Measurements from ENCODE around the gene GSDMA. TPM values are rescaled to one million over a fixed set of nuclear protein-coding genes. Genes with fewer than 3 reads are reported as not detected.

Gene GSDMA
- total and polyA plus RNA-seq, 9 of the 15 experiments (the other 6 are each of a cell fraction or from before 2014, with no cell fraction given), result 0.04 to 0.13 (median 0.07) TPM; not detected in 2

DNA sequence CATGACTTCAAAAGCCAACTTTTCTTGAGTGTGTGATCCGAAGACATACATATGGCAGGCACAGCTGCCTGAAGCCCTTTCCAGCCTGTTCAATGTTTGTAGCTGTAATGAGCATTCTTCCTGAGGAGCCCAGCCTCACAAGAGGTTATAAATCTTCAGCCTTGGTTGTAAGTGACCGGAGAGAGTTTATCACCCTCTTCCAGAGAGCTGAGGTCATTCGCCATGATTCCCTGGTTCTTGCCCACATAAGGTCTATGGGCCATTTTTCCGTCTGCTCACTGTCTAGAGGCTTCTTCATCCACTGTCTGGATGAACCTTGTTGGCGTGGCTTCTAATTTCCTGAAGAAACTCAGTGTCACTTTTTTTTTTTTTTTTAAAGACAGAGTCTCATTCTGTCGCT, 42.7 kb downstream of the GSDMA start (continued):
- peak; percentile 59 for TF ChIP-seq NCOR1 (IDR thresholded peaks at IDR 0.05)
- TF ChIP-seq FOXP1 (CRISPR knock-in tag; IDR thresholded peaks at IDR 0.05), result no peak
- TF ChIP-seq TBL1XR1 (IDR thresholded peaks at IDR 0.05; ENCODE audit: low read length in 2 of 2), result 0 out of 4 replicates have a peak, but pooled peaks of 1 of the 2 experiments have one; percentile 24
- TF ChIP-seq RBM25 (IDR thresholded peaks at IDR 0.05; ENCODE audit: low read depth, low read length, severe bottlenecking), result no peak
- peak; percentile 24; the same call in 1 of the 2 replicates for TF ChIP-seq STAT5A (IDR thresholded peaks at IDR 0.05; ENCODE audit: borderline replicate concordance, low read length)
- 0 out of 2 replicates have a peak, but pooled peaks have one; percentile 17 for TF ChIP-seq CXXC5 (CRISPR knock-in tag; IDR thresholded peaks at IDR 0.05)
- TF ChIP-seq MEF2A (IDR thresholded peaks at IDR 0.05; ENCODE audit: control insufficient read depth, low read depth, low read length), result no peak
- TF ChIP-seq ZNF324 (CRISPR knock-in tag; IDR thresholded peaks at IDR 0.05), result no peak
- no peak for TF ChIP-seq KAT8 (IDR thresholded peaks at IDR 0.05; ENCODE audit: low read depth)
- TF ChIP-seq SP2 (IDR thresholded peaks at IDR 0.05; ENCODE audit: extremely low read depth, low read depth, low read length, poor library complexity, severe bottlenecking), result no peak
- no peak for TF ChIP-seq SIN3B (IDR thresholded peaks at IDR 0.05; ENCODE audit: low read depth)
- peak; percentile 70 for TF ChIP-seq TAL1 (IDR thresholded peaks at IDR 0.05)
- peak; percentile 71 for TF ChIP-seq SMAD4 (CRISPR knock-in tag; conservative IDR thresholded peaks at IDR 0.05)
- TF ChIP-seq SRF (CRISPR knock-in tag; IDR thresholded peaks at IDR 0.05), result peak in 1 of 2 experiments; percentile 88; a peak in 2 of 4 replicates
- peak; percentile 61; the same call in 1 of the 2 replicates for TF ChIP-seq ATF3 (IDR thresholded peaks at IDR 0.05)
- peak; percentile 52; the same call in 1 of the 2 replicates for TF ChIP-seq ATF3 (CRISPR knock-in tag; conservative IDR thresholded peaks at IDR 0.05)
- TF ChIP-seq JUND (IDR thresholded peaks at IDR 0.05; ENCODE audit: borderline replicate concordance, low read depth, low read length), result peak; percentile 83
- peak; percentile 78; the same call in 1 of the 3 replicates for TF ChIP-seq JUND (tag; IDR thresholded peaks at IDR 0.05; ENCODE audit: borderline replicate concordance, low read depth, low read length)
- TF ChIP-seq TEAD1 (CRISPR knock-in tag; IDR thresholded peaks at IDR 0.05), result no peak
- 0 out of 4 replicates have a peak, but pooled peaks of 1 of the 2 experiments have one; percentile 40 for TF ChIP-seq ARNT (IDR thresholded peaks at IDR 0.05)
- no peak for TF ChIP-seq ARID3B (CRISPR knock-in tag; IDR thresholded peaks at IDR 0.05; ENCODE audit: borderline replicate concordance)
- TF ChIP-seq STAG1 (CRISPR knock-in tag; IDR thresholded peaks at IDR 0.05; ENCODE audit: borderline replicate concordance), result no peak
- no peak for TF ChIP-seq TCF7L2 (IDR thresholded peaks at IDR 0.05; ENCODE audit: low read depth, low read length)
- TF ChIP-seq EHMT2 (IDR thresholded peaks at IDR 0.05), result peak; percentile 75; the same call in 1 of the 2 replicates
- TF ChIP-seq DDX20 (tag; IDR thresholded peaks at IDR 0.05; ENCODE audit: low read depth), result no peak
- TF ChIP-seq SREBF2 (CRISPR knock-in tag; IDR thresholded peaks at IDR 0.05), result no peak
- peak; percentile 82 for TF ChIP-seq DPF2 (IDR thresholded peaks at IDR 0.05)
- TF ChIP-seq PHF8 (IDR thresholded peaks at IDR 0.05; ENCODE audit: borderline replicate concordance, low read length), result no peak
- no peak for TF ChIP-seq ZNF561 (CRISPR knock-in tag; conservative IDR thresholded peaks at IDR 0.05)
- peak; percentile 97 for TF ChIP-seq MEIS2 (IDR thresholded peaks at IDR 0.05; ENCODE audit: partially characterized antibody)

Data from K562 (cell line).